Middle frontal gyrus (tissue), 1 donor: ENCODE data around the gene ADAP1.
"Not testable (repeated sequence)": the region's sequence is repeated elsewhere in the genome, so short reads cannot be mapped to it uniquely, and the experiment has no call there.

Experiments
- DNase-seq: peaks from one replicate; pipeline ENCODE4 v3.0.0-alpha.2; 2015; ENCODE audit warnings: low spot score; ENCODE audit errors: extremely low spot score

The ADAP1 gene

GRCh38 chr7:954330-955238, at the start of gene ADAP1:
ADAP1 (minus strand) TSS chr7:954680; CDS start chr7:954477, 203 bp downstream.
- DNase-seq, result peak; percentile 52

GRCh38 chr7:1002445-1002844, 48.0 kb upstream of the ADAP1 start:
- not testable (repeated sequence) for DNase-seq

GRCh38 chr7:1002026-1002425, 47.5 kb upstream of the ADAP1 start:
- DNase-seq, result not testable (repeated sequence)

- DNase-seq, result not testable (repeated sequence)
Observed at GRCh38 chr7:1001069-1001770, 46.7 kb upstream of the ADAP1 start.

GRCh38 chr7:999941-1000935, 45.8 kb upstream of the ADAP1 start:
- no peak for DNase-seq

GRCh38 chr7:999149-999879, 44.8 kb upstream of the ADAP1 start:
- no peak for DNase-seq

- DNase-seq, result no peak
Observed at GRCh38 chr7:997404-998395, 43.2 kb upstream of the ADAP1 start.

GRCh38 chr7:996079-996872, 41.8 kb upstream of the ADAP1 start:
- DNase-seq, result no peak

GRCh38 chr7:995571-995970, 41.1 kb upstream of the ADAP1 start:
- DNase-seq, result no peak

- DNase-seq, result no peak
Observed at GRCh38 chr7:994592-995308, 40.3 kb upstream of the ADAP1 start.

GRCh38 chr7:992709-993607, 38.5 kb upstream of the ADAP1 start:
- DNase-seq, result peak; percentile 87

GRCh38 chr7:991729-992656, 37.5 kb upstream of the ADAP1 start:
- no peak for DNase-seq

- no peak for DNase-seq
Observed at GRCh38 chr7:990933-991728, 36.7 kb upstream of the ADAP1 start.

- no peak for DNase-seq
Observed at GRCh38 chr7:990352-990932, 36.0 kb upstream of the ADAP1 start.
